T-helper 1 cell treated with Interleukin-12 subunit alpha and Interleukin-12 subunit beta and Interleukin-4 antibody, amounts not matched to agents 30 μg/mL and 1 μg/mL, for 36 hours (primary cell): ENCODE measurements around the gene ZNF750.
A peak's percentile ranks its signal among the peaks of the same experiment; 100 is the strongest.
"Not testable (repeated sequence)": the region's sequence is repeated elsewhere in the genome, so short reads cannot be mapped to it uniquely, and the experiment has no call there.

Source experiments
- H3K27ac Mint-ChIP-seq: one replicate; pipeline ENCODE4 v1.8.0; 2021; ENCODE audit warnings: mild to moderate bottlenecking, mixed read lengths
- H3K27me3 Mint-ChIP-seq: one replicate; pipeline ENCODE4 v1.8.0; 2021; ENCODE audit warnings: low read depth, mixed read lengths
- H3K36me3 Mint-ChIP-seq: one replicate; pipeline ENCODE4 v1.8.0; 2021; ENCODE audit warnings: low read depth, mixed read lengths
- H3K4me1 Mint-ChIP-seq: one replicate; pipeline ENCODE4 v1.8.0; 2021; ENCODE audit warnings: low read depth, mixed read lengths
- H3K4me3 Mint-ChIP-seq: one replicate; pipeline ENCODE4 v1.8.0; 2021; ENCODE audit warnings: mild to moderate bottlenecking, moderate library complexity, mixed read lengths
- H3K9me3 Mint-ChIP-seq: one replicate; pipeline ENCODE4 v1.8.0; 2021; ENCODE audit warnings: mixed read lengths

ZNF750 gene

GRCh38 chr17:82794781-82795482 is 44.9 kb downstream of the ZNF750 start:
- H3K4me3 Mint-ChIP-seq = no peak overlapping the region
- no peak overlapping the region for H3K27ac Mint-ChIP-seq
- no peaks in the 10 kb centered on the region for H3K4me1 Mint-ChIP-seq
- no peaks in the 10 kb centered on the region for H3K27me3 Mint-ChIP-seq
- H3K36me3 Mint-ChIP-seq = peaks cover 7% of the 10 kb centered on the region
- H3K9me3 Mint-ChIP-seq = no peaks in the 10 kb centered on the region

GRCh38 chr17:82793974-82794630 is 45.7 kb downstream of the ZNF750 start:
- H3K9me3 Mint-ChIP-seq = no peaks in the 10 kb centered on the region
- H3K27me3 Mint-ChIP-seq = no peaks in the 10 kb centered on the region
- H3K36me3 Mint-ChIP-seq = peaks cover 4% of the 10 kb centered on the region
- H3K27ac Mint-ChIP-seq = no peak overlapping the region
- H3K4me1 Mint-ChIP-seq = no peaks in the 10 kb centered on the region
- H3K4me3 Mint-ChIP-seq = no peak overlapping the region

- Mint-ChIP-seq H3K27ac (no peak overlapping the region), H3K27me3 (no peaks in the 10 kb centered on the region), H3K9me3 (no peaks in the 10 kb centered on the region), H3K36me3 (peaks cover 4% of the 10 kb centered on the region), H3K4me1 (no peaks in the 10 kb centered on the region), H3K4me3 (no peak overlapping the region)
These were observed 48.3 kb downstream of the ZNF750 start for GRCh38 chr17:82791532-82791931.

GRCh38 chr17:82790391-82790790 is 49.4 kb downstream of the ZNF750 start:
- no peaks in the 10 kb centered on the region for H3K4me1 Mint-ChIP-seq
- H3K36me3 Mint-ChIP-seq = peaks cover 4% of the 10 kb centered on the region
- H3K27me3 Mint-ChIP-seq = no peaks in the 10 kb centered on the region
- H3K27ac Mint-ChIP-seq = no peak overlapping the region
- no peaks in the 10 kb centered on the region for H3K9me3 Mint-ChIP-seq
- no peak overlapping the region for H3K4me3 Mint-ChIP-seq

GRCh38 chr17:82789806-82790205 is 50.0 kb downstream of the ZNF750 start:
- H3K27me3 Mint-ChIP-seq = no peaks in the 10 kb centered on the region
- H3K4me3 Mint-ChIP-seq = no peak overlapping the region
- peaks cover 4% of the 10 kb centered on the region for H3K36me3 Mint-ChIP-seq
- no peaks in the 10 kb centered on the region for H3K4me1 Mint-ChIP-seq
- H3K9me3 Mint-ChIP-seq = no peaks in the 10 kb centered on the region
- H3K27ac Mint-ChIP-seq = peak overlapping the region; percentile 7

GRCh38 chr17:82789051-82789592 is 50.7 kb downstream of the ZNF750 start:
- Mint-ChIP-seq H3K4me3 (no peak overlapping the region), H3K27ac (no peak overlapping the region), H3K9me3 (no peaks in the 10 kb centered on the region), H3K27me3 (no peaks in the 10 kb centered on the region), H3K4me1 (no peaks in the 10 kb centered on the region), H3K36me3 (peaks cover 4% of the 10 kb centered on the region)

- no peaks in the 10 kb centered on the region for H3K9me3 Mint-ChIP-seq
- H3K36me3 Mint-ChIP-seq = peaks cover 4% of the 10 kb centered on the region
- H3K27me3 Mint-ChIP-seq = no peaks in the 10 kb centered on the region
- no peak overlapping the region for H3K4me3 Mint-ChIP-seq
- no peak overlapping the region for H3K27ac Mint-ChIP-seq
- no peaks in the 10 kb centered on the region for H3K4me1 Mint-ChIP-seq
These were observed 51.4 kb downstream of the ZNF750 start for GRCh38 chr17:82788206-82789001.

- no peak overlapping the region for H3K27ac Mint-ChIP-seq
- no peak overlapping the region for H3K4me3 Mint-ChIP-seq
- H3K27me3 Mint-ChIP-seq = no peaks in the 10 kb centered on the region
- no peaks in the 10 kb centered on the region for H3K9me3 Mint-ChIP-seq
- peaks cover 5% of the 10 kb centered on the region for H3K4me1 Mint-ChIP-seq
- H3K36me3 Mint-ChIP-seq = peaks cover 10% of the 10 kb centered on the region
These were observed 52.6 kb downstream of the ZNF750 start for GRCh38 chr17:82787081-82787848.

- peaks cover 8% of the 10 kb centered on the region for H3K4me1 Mint-ChIP-seq
- no peak overlapping the region for H3K27ac Mint-ChIP-seq
- H3K27me3 Mint-ChIP-seq = no peaks in the 10 kb centered on the region
- no peaks in the 10 kb centered on the region for H3K9me3 Mint-ChIP-seq
- no peak overlapping the region for H3K4me3 Mint-ChIP-seq
- peaks cover 9% of the 10 kb centered on the region for H3K36me3 Mint-ChIP-seq
These were observed 53.4 kb downstream of the ZNF750 start for GRCh38 chr17:82786427-82786826.

GRCh38 chr17:82785581-82785980 is 54.2 kb downstream of the ZNF750 start:
- not testable (repeated sequence) for H3K36me3 Mint-ChIP-seq, H3K27me3 Mint-ChIP-seq, H3K4me1 Mint-ChIP-seq

GRCh38 chr17:82783498-82783897 is 56.3 kb downstream of the ZNF750 start:
- H3K4me1 Mint-ChIP-seq = peaks cover 8% of the 10 kb centered on the region
- H3K4me3 Mint-ChIP-seq = no peak overlapping the region
- no peaks in the 10 kb centered on the region for H3K27me3 Mint-ChIP-seq
- H3K9me3 Mint-ChIP-seq = no peaks in the 10 kb centered on the region
- peaks cover 6% of the 10 kb centered on the region for H3K36me3 Mint-ChIP-seq
- no peak overlapping the region for H3K27ac Mint-ChIP-seq

More at GRCh38 chr17:82785581-82785980, 54.2 kb downstream of the ZNF750 start:
- H3K27ac Mint-ChIP-seq, H3K9me3 Mint-ChIP-seq, H3K4me3 Mint-ChIP-seq: not testable (repeated sequence)

- H3K27me3 Mint-ChIP-seq = no peaks in the 10 kb centered on the region
- peaks cover 8% of the 10 kb centered on the region for H3K4me1 Mint-ChIP-seq
- peak overlapping the region; percentile 63 for H3K27ac Mint-ChIP-seq
- H3K9me3 Mint-ChIP-seq = no peaks in the 10 kb centered on the region
- H3K36me3 Mint-ChIP-seq = peaks cover 6% of the 10 kb centered on the region
- no peak overlapping the region for H3K4me3 Mint-ChIP-seq
These were observed 57.1 kb downstream of the ZNF750 start for GRCh38 chr17:82782657-82783207.

GRCh38 chr17:82781894-82782274 is 57.9 kb downstream of the ZNF750 start:
- Mint-ChIP-seq H3K27me3 (no peaks in the 10 kb centered on the region), H3K27ac (no peak overlapping the region), H3K9me3 (no peaks in the 10 kb centered on the region), H3K36me3 (peaks cover 11% of the 10 kb centered on the region), H3K4me1 (peaks cover 12% of the 10 kb centered on the region), H3K4me3 (no peak overlapping the region)
